Lower lobe of right lung (tissue), 2 donors: ENCODE data around the gene TMEM218. TPM values are rescaled to one million over a fixed set of nuclear protein-coding genes. Genes with fewer than 3 reads are reported as not detected.
A peak's percentile ranks its signal among the peaks of the same experiment; 100 is the strongest.

Experiments
- ATAC-seq, 2 donors: fragments of 200-7000 bp; cut with Tn5 transposase; one replicate each; pipeline ENCODE4 v1.9.1; 2020 to 2022; ENCODE audit warnings: mild to moderate bottlenecking in 2 of 2, moderate library complexity in 2 of 2
- DNase-seq: peaks from one replicate; pipeline ENCODE4 v3.0.0-alpha.2; 2020
- H3K27ac ChIP-seq: fragments of 200-600 bp; one replicate; pipeline ENCODE4 v1.8.0; 2022
- H3K27me3 ChIP-seq: fragments of 200-600 bp; one replicate; pipeline ENCODE4 v1.8.0; 2022; ENCODE audit warnings: low read depth
- H3K36me3 ChIP-seq: fragments of 200-600 bp; one replicate; pipeline ENCODE4 v1.8.0; 2022; ENCODE audit warnings: mild to moderate bottlenecking
- H3K4me1 ChIP-seq: fragments of 200-600 bp; one replicate; pipeline ENCODE4 v1.8.0; 2022
- H3K4me3 ChIP-seq: fragments of 200-600 bp; one replicate; pipeline ENCODE4 v1.8.0; 2022; ENCODE audit warnings: mild to moderate bottlenecking
- H3K9me3 ChIP-seq: fragments of 200-600 bp; one replicate; pipeline ENCODE4 v1.8.0; 2022
- CTCF ChIP-seq: fragments of 200-600 bp; IDR thresholded peaks from one replicate; pipeline ENCODE4 v1.8.0; 2022; ENCODE audit warnings: antibody characterized with exemption, mild to moderate bottlenecking
- intact Hi-C: fragments of 100-400 bp; cut with DNase I; formaldehyde crosslinking; loops from one replicate; pipeline ENCODE4 v1.11.0; 2022
- total RNA-seq: library from RNA; stranded (reverse); fragmentation: NEBNext Ultra II Directional; extraction: Animal tissue kit (Norgen Biotek cat#: 25700); gene quantifications from one replicate; pipeline ENCODE4 v1.2.1, GENCODE V29; 2021
- donor health status: DM: no; HTN: yes; CAD: no; lungs with severe emphysema.

Gene TMEM218
- total RNA-seq, 1 donor from 2014 or later: 20.5 TPM

GRCh38 chr11:125076378-125076945 lies 35.0 kb downstream of the TMEM218 start:
- no peak for TF ChIP-seq CTCF
- H3K4me1 ChIP-seq: peaks cover 8% of the 10 kb centered on the region
- ATAC-seq: no peak
- no peaks in the 10 kb centered on the region for H3K9me3 ChIP-seq
- intact Hi-C loops: no loop called here
- DNase-seq: no peak
- no peak overlapping the region for H3K27ac ChIP-seq
- no peak overlapping the region for H3K4me3 ChIP-seq
- H3K36me3 ChIP-seq: no peaks in the 10 kb centered on the region
- H3K27me3 ChIP-seq: no peaks in the 10 kb centered on the region

GRCh38 chr11:125075900-125076317 lies 35.5 kb downstream of the TMEM218 start:
- no peaks in the 10 kb centered on the region for H3K36me3 ChIP-seq
- intact Hi-C loops: no loop called here
- TF ChIP-seq CTCF: no peak
- no peak overlapping the region for H3K4me3 ChIP-seq
- H3K9me3 ChIP-seq: no peaks in the 10 kb centered on the region
- H3K27ac ChIP-seq: no peak overlapping the region
- no peak for ATAC-seq
- DNase-seq: peak; percentile 34
- H3K27me3 ChIP-seq: no peaks in the 10 kb centered on the region
- H3K4me1 ChIP-seq: peaks cover 13% of the 10 kb centered on the region

- no peak overlapping the region for H3K4me3 ChIP-seq
- no peaks in the 10 kb centered on the region for H3K27me3 ChIP-seq
- intact Hi-C loops: no loop called here
- H3K9me3 ChIP-seq: no peaks in the 10 kb centered on the region
- H3K36me3 ChIP-seq: no peaks in the 10 kb centered on the region
- ATAC-seq (no peak), DNase-seq (no peak)
- peaks cover 16% of the 10 kb centered on the region for H3K4me1 ChIP-seq
- no peak for TF ChIP-seq CTCF
- no peak overlapping the region for H3K27ac ChIP-seq
Measured at GRCh38 chr11:125075242-125075625, 36.2 kb downstream of the TMEM218 start.

GRCh38 chr11:125074511-125075241 lies 36.8 kb downstream of the TMEM218 start:
- no peak for DNase-seq
- intact Hi-C loops: no loop called here
- no peak overlapping the region for H3K4me3 ChIP-seq
- peaks cover 17% of the 10 kb centered on the region for H3K4me1 ChIP-seq
- no peaks in the 10 kb centered on the region for H3K9me3 ChIP-seq
- no peaks in the 10 kb centered on the region for H3K36me3 ChIP-seq
- TF ChIP-seq CTCF: no peak
- H3K27ac ChIP-seq: no peak overlapping the region
- no peak for ATAC-seq
- no peaks in the 10 kb centered on the region for H3K27me3 ChIP-seq

- H3K36me3 ChIP-seq: no peaks in the 10 kb centered on the region
- no peaks in the 10 kb centered on the region for H3K27me3 ChIP-seq
- no peak overlapping the region for H3K27ac ChIP-seq
- no peak overlapping the region for H3K4me3 ChIP-seq
- ATAC-seq (no peak), DNase-seq (no peak)
- intact Hi-C loops: no loop called here
- TF ChIP-seq CTCF: no peak
- H3K9me3 ChIP-seq: no peaks in the 10 kb centered on the region
- H3K4me1 ChIP-seq: peaks cover 23% of the 10 kb centered on the region
Measured at GRCh38 chr11:125073616-125074483, 37.6 kb downstream of the TMEM218 start.
